Neural cell (in vitro differentiated cells): ENCODE data around the gene OXER1. TPM values are rescaled to one million over a fixed set of nuclear protein-coding genes. Genes with fewer than 3 reads are reported as not detected.

Experiments used
- H2AFZ ChIP-seq: fragments of 200-600, 300-800 bp; sonication (generic), shearing (Covaris generic); 2 replicates; pipeline ENCODE4 v1.6.0; 2014; ENCODE audit warnings: low read depth, mild to moderate bottlenecking, antibody characterized with exemption, low read length, moderate library complexity
- H3F3A ChIP-seq: fragments of 200-600 bp; shearing (Covaris generic); 2 replicates; pipeline ENCODE4 v1.6.1; 2016; ENCODE audit warnings: mild to moderate bottlenecking, moderate library complexity, mixed read lengths, antibody characterized with exemption, low read length; ENCODE audit not compliant: insufficient read depth, poor library complexity, severe bottlenecking
- H3K27ac ChIP-seq: fragments of 200-600, 300-800 bp; sonication (generic), shearing (Covaris generic); 2 replicates; pipeline ENCODE4 v1.5.1; 2014; ENCODE audit warnings: mild to moderate bottlenecking, low read length, moderate library complexity
- H3K27me3 ChIP-seq: fragments of 300-800, 200-600 bp; sonication (generic), shearing (Covaris generic); 2 replicates; pipeline ENCODE4 v1.6.0; 2014; ENCODE audit warnings: mild to moderate bottlenecking, low read depth, low read length, moderate library complexity; ENCODE audit not compliant: insufficient read depth
- H3K36me3 ChIP-seq: fragments of 300-800, 200-600 bp; sonication (generic), shearing (Covaris generic); 2 replicates; pipeline ENCODE4 v1.5.1; 2014; ENCODE audit warnings: mild to moderate bottlenecking, antibody characterized with exemption, low read length, moderate library complexity; ENCODE audit not compliant: insufficient read depth
- H3K4me2 ChIP-seq: fragments of 300-800, 200-600 bp; sonication (generic), shearing (Covaris generic); 2 replicates; pipeline ENCODE4 v1.6.0; 2014; ENCODE audit warnings: mild to moderate bottlenecking, low read length
- H3K4me3 ChIP-seq: fragments of 300-800, 200-600 bp; sonication (generic), shearing (Covaris generic); 2 replicates; pipeline ENCODE4 v1.5.1; 2014; ENCODE audit warnings: mild to moderate bottlenecking, low read length, moderate library complexity
- H3K79me2 ChIP-seq: fragments of 200-600 bp; shearing (Covaris generic); replicated peaks from 2 replicates; pipeline ENCODE4 v1.6.0; 2014; ENCODE audit warnings: mild to moderate bottlenecking, low read length, moderate library complexity; ENCODE audit not compliant: insufficient read depth
- H3K9ac ChIP-seq: fragments of 300-800, 200-600 bp; sonication (generic), shearing (Covaris generic); 2 replicates; pipeline ENCODE4 v1.6.1; 2016; ENCODE audit warnings: mild to moderate bottlenecking, low read length, mixed read lengths
- H3K9me2 ChIP-seq: fragments of 200-600 bp; shearing (Covaris generic); 2 replicates; pipeline ENCODE4 v1.6.1; 2016; ENCODE audit warnings: mild to moderate bottlenecking, low read length, mixed read lengths; ENCODE audit not compliant: insufficient read depth
- H3K9me3 ChIP-seq: fragments of 200-600, 300-800 bp; sonication (generic), shearing (Covaris generic); 2 replicates; pipeline ENCODE4 v1.6.1; 2016; ENCODE audit warnings: mild to moderate bottlenecking, mixed run types, low read length, moderate library complexity, mixed read lengths
- H4K20me1 ChIP-seq: fragments of 200-600 bp; shearing (Covaris generic); 2 replicates; pipeline ENCODE4 v1.6.1; 2016; ENCODE audit warnings: mild to moderate bottlenecking, mixed run types; ENCODE audit not compliant: insufficient read depth
- EP300 ChIP-seq: fragments of 450-650 bp; conservative IDR thresholded peaks from 2 replicates; pipeline ENCODE4 v1.6.1; 2014; ENCODE audit warnings: antibody characterized with exemption, mild to moderate bottlenecking, moderate library complexity; ENCODE audit not compliant: poor library complexity, severe bottlenecking
- MXI1 ChIP-seq: fragments of 450-650 bp; conservative IDR thresholded peaks from 2 replicates; pipeline ENCODE4 v1.6.1; 2014; ENCODE audit warnings: antibody characterized with exemption, mild to moderate bottlenecking; ENCODE audit not compliant: poor library complexity, severe bottlenecking
- POLR2AphosphoS5 ChIP-seq: IDR thresholded peaks from 2 replicates; pipeline ENCODE4 v1.6.1; 2012
- RAD21 ChIP-seq: fragments of 450-650 bp; conservative IDR thresholded peaks from 2 replicates; pipeline ENCODE4 v1.6.1; 2014; ENCODE audit warnings: antibody characterized with exemption, mild to moderate bottlenecking, moderate library complexity
- SMC3 ChIP-seq: fragments of 450-650 bp; conservative IDR thresholded peaks from 2 replicates; pipeline ENCODE4 v1.6.1; 2014; ENCODE audit warnings: antibody characterized with exemption, mild to moderate bottlenecking, moderate library complexity; ENCODE audit not compliant: poor library complexity
- TAF1 ChIP-seq: IDR thresholded peaks from 2 replicates; pipeline ENCODE4 v1.6.1; 2012; ENCODE audit warnings: low read depth
- polyA plus RNA-seq: library from polyadenylated mRNA; depleted of rRNA; stranded (reverse); fragments of >200 nt; gene quantifications from 2 replicates; pipeline ENCODE4 v1.2.3, GENCODE V29; 2014
- TF ChIP-seq, protein P1 (sequence below): fragments of 450-650 bp; IDR thresholded peaks from 2 replicates; pipeline ENCODE4 v1.5.1; 2014; ENCODE audit warnings: antibody characterized with exemption, mild to moderate bottlenecking, moderate library complexity; ENCODE audit not compliant: poor library complexity, severe bottlenecking

Gene OXER1
- polyA plus RNA-seq, 1 donor from 2014 or later, result not detected

DNA sequence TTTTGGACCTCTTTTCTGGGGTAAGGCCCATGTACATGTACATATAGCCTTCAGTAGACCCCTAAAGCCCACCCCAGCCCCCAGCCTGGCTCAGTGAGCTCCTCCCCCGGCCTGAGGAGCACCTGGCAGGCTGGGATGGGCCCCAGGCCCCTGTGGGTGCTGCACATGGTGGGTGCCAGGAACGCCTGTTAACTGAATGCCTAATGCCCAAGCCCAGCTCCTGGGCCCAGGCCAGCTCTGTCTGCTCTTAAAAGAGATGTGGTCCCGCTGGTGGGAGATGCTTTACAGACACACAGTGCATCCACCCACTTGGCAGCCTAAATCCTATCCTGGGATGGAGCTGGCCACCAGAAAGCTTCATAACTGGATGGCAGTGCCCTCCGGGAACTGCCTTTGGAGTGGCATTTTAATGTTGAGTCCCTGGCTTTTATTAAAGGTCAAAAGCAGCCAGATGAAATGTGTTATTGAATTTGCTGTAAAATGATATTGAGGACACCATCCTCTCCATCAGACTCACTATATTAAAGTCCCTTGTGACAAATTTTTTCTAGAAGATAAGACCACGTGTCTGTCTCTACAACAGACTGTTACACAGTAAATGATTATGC lies 7.7 kb upstream of the OXER1 start:
- no peaks in the 10 kb centered on the region for H4K20me1 ChIP-seq
- H3K4me3 ChIP-seq, result no peak overlapping the region
- H3K9me3 ChIP-seq, result no peaks in the 10 kb centered on the region
- H3K27ac ChIP-seq, result no peak overlapping the region
- H2AFZ ChIP-seq, result no peak overlapping the region
- no peak overlapping the region for H3K9ac ChIP-seq
- H3K79me2 ChIP-seq, result no peaks in the 10 kb centered on the region
- H3K4me2 ChIP-seq, result no peak overlapping the region
- H3F3A ChIP-seq, result no peaks in the 10 kb centered on the region
- H3K36me3 ChIP-seq, result no peaks in the 10 kb centered on the region
- no peaks in the 10 kb centered on the region for H3K9me2 ChIP-seq
- H3K27me3 ChIP-seq, result no peaks in the 10 kb centered on the region
- TF ChIP-seq TAF1 (no peak), RAD21 (no peak), MXI1 (no peak), SMC3 (no peak), POLR2AphosphoS5 (no peak)
- TF ChIP-seq, protein P1, sequence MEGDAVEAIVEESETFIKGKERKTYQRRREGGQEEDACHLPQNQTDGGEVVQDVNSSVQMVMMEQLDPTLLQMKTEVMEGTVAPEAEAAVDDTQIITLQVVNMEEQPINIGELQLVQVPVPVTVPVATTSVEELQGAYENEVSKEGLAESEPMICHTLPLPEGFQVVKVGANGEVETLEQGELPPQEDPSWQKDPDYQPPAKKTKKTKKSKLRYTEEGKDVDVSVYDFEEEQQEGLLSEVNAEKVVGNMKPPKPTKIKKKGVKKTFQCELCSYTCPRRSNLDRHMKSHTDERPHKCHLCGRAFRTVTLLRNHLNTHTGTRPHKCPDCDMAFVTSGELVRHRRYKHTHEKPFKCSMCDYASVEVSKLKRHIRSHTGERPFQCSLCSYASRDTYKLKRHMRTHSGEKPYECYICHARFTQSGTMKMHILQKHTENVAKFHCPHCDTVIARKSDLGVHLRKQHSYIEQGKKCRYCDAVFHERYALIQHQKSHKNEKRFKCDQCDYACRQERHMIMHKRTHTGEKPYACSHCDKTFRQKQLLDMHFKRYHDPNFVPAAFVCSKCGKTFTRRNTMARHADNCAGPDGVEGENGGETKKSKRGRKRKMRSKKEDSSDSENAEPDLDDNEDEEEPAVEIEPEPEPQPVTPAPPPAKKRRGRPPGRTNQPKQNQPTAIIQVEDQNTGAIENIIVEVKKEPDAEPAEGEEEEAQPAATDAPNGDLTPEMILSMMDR, result no peak

- H3K4me2 ChIP-seq, result no peak overlapping the region
- H3K79me2 ChIP-seq, result no peaks in the 10 kb centered on the region
- H3K4me3 ChIP-seq, result no peak overlapping the region
- H4K20me1 ChIP-seq, result no peaks in the 10 kb centered on the region
- no peaks in the 10 kb centered on the region for H3F3A ChIP-seq
- no peaks in the 10 kb centered on the region for H3K9me2 ChIP-seq
- TF ChIP-seq MXI1 (no peak), RAD21 (no peak), EP300 (no peak), POLR2AphosphoS5 (no peak)
- TF ChIP-seq, protein P1, result no peak
- H3K36me3 ChIP-seq, result no peaks in the 10 kb centered on the region
- no peak overlapping the region for H3K27ac ChIP-seq
- H2AFZ ChIP-seq, result no peak overlapping the region
- no peaks in the 10 kb centered on the region for H3K27me3 ChIP-seq
- no peaks in the 10 kb centered on the region for H3K9me3 ChIP-seq
- H3K9ac ChIP-seq, result no peak overlapping the region
These were observed 6.6 kb upstream of the OXER1 start for GRCh38 chr2:42770288-42771131.
